Esophagus squamous epithelium (tissue), 5 donors: ENCODE results near the gene ULBP3. TPM values are rescaled to one million over a fixed set of nuclear protein-coding genes. Genes with fewer than 3 reads are reported as not detected.
"Not testable (repeated sequence)": the region's sequence is repeated elsewhere in the genome, so short reads cannot be mapped to it uniquely, and the experiment has no call there.

Experiments
- DNase-seq: peaks from one replicate; lab custom pipeline; 2025; lab: John Stamatoyannopoulos, UW
- H3K27ac ChIP-seq, 4 donors: fragments of 200-600 bp; sonication (generic); one replicate each; pipeline ENCODE4 v1.5.1; 2016 to 2019; ENCODE audit warnings: mild to moderate bottlenecking in 1 of 4
- H3K27me3 ChIP-seq, 4 donors: fragments of 200-600 bp; sonication (generic); 1 replicate in 3 of 4; 2 replicates in 1 of 4; pipeline versions ENCODE4 v1.5.1 to v1.6.0; 2017 to 2021; ENCODE audit warnings: antibody characterized with exemption in 1 of 4
- H3K36me3 ChIP-seq, 3 donors: fragments of 200-600 bp; sonication (generic); one replicate each; pipeline ENCODE4 v1.5.1; 2016 to 2019
- H3K4me1 ChIP-seq, 3 donors: fragments of 200-600 bp; sonication (generic); one replicate each; pipeline ENCODE4 v1.5.1; 2017 to 2019
- H3K4me3 ChIP-seq, 4 donors: fragments of 200-600 bp; sonication (generic); 1 replicate in 3 of 4; 2 replicates in 1 of 4; pipeline ENCODE4 v1.5.1; 2016 to 2019; ENCODE audit warnings: mild to moderate bottlenecking in 2 of 4, moderate library complexity in 1 of 4
- H3K9me3 ChIP-seq, 3 donors: fragments of 200-600 bp; sonication (generic); one replicate each; pipeline ENCODE4 v1.5.1; 2016 to 2019
- CTCF ChIP-seq, 6 experiments: fragments of 450-650 bp in 4 of 6; fragments of 200-600 bp in 2 of 6; sonication (generic) in 2 of 6; IDR thresholded peaks; one replicate each; pipeline ENCODE4 v1.5.1; 2016 to 2019; ENCODE audit warnings: antibody characterized with exemption in 6 of 6, mild to moderate bottlenecking in 4 of 6, moderate library complexity in 4 of 6
- POLR2A ChIP-seq, 4 donors: fragments of 450-650 bp; IDR thresholded peaks; one replicate each; pipeline ENCODE4 v1.6.1; 2017; ENCODE audit warnings: antibody characterized with exemption in 4 of 4, mild to moderate bottlenecking in 4 of 4, moderate library complexity in 3 of 4
- WGBS, 2 donors: methylation state at CpG; one replicate each; pipeline ENCODE4 v1.1.5; 2018; 5-methylcytosine and 5-hydroxymethylcytosine counted together
- intact Hi-C: fragments of 100-400 bp; cut with DNase I; formaldehyde crosslinking; loops from one replicate; pipeline ENCODE4 v1.15.0; 2022
- total RNA-seq, 4 donors: library from RNA; depleted of rRNA; stranded (reverse); fragments of >200 nt; gene quantifications; one replicate each; pipeline ENCODE4 v1.1.0, GENCODE V29; 2016
- donor health status: DM: yes; HTN: yes; CAD: no.

The ULBP3 gene
- total RNA-seq, 4 donors from 2014 or later: 2.1 to 5.0 (median 3.3) TPM

DNA sequence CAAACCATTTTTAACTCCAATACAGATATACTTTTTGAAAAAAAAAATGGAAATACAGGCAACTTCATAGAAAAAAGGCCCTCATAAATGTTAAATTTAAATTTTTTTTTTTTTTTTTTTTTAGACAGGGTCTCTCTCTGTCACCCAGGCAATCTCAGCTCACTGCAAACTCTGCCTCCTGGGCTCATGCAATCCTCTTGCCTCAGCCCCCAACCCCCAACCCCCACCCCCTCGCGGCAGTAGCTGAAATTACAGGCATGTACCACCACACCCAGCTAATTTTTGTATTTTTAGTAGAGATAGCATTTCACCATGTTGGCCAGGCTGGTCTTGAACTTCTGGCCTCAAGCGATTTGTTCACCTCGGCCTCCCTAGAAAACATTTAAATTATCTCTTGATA is 12.8 kb upstream of the ULBP3 start:
- Histone ChIP-seq H3K27me3 (peaks cover 0 to 41% (median 0%) of the 10 kb centered on the region in 4 donors), H3K9me3 (no peaks in the 10 kb centered on the region), H3K4me1 (peaks cover 0 to 17% (median 0%) of the 10 kb centered on the region in 3 donors), H3K4me3 (no peak overlapping the region), H3K36me3 (no peaks in the 10 kb centered on the region), H3K27ac (no peak overlapping the region)
- no peak for TF ChIP-seq CTCF (IDR thresholded peaks at IDR 0.05)
- no peak for TF ChIP-seq POLR2A (IDR thresholded peaks at IDR 0.05)
- 77 to 80% methylated on average over 4 of the region's 4 CpGs for WGBS, 2 donors
- intact Hi-C loops: loop anchor here (5.0 to 10.0 kb wide), 3 partner anchors 251 to 733 kb away; no protein-coding TSS in a partner anchor
- DNase-seq: no peak

DNA sequence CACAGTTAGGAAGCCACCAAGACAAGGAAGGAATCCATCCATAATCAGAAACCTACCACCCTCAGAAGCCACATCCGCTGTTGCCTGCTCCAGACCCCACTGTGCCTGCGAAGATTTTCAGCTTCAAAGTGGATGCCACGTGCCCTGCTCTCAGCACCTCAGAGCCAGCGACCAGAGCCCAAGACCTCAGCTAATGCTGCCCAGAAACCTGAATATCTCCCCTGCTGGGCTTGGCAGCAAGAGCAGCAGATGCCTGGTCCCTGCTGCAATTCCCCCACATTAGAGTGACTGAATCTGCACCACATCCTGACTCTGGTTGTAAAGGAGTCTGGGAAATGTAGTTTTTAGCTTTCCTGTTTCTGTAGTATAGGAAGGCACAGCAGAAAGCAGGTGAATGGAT is 10.7 kb upstream of the ULBP3 start:
- H3K4me3 ChIP-seq: no peak overlapping the region
- WGBS, 2 donors: 100% methylated on average over 1 of the region's 4 CpGs
- H3K4me1 ChIP-seq: peaks cover 0 to 17% (median 0%) of the 10 kb centered on the region in 3 donors
- no peaks in the 10 kb centered on the region for H3K9me3 ChIP-seq
- H3K27ac ChIP-seq: no peak overlapping the region
- intact Hi-C loops: loop anchor here (5.0 to 10.0 kb wide), 3 partner anchors 253 to 735 kb away; no protein-coding TSS in a partner anchor
- TF ChIP-seq CTCF (IDR thresholded peaks at IDR 0.05): no peak
- TF ChIP-seq POLR2A (IDR thresholded peaks at IDR 0.05): no peak
- H3K36me3 ChIP-seq: no peaks in the 10 kb centered on the region
- no peak for DNase-seq
- peaks cover 0 to 30% (median 0%) of the 10 kb centered on the region in 4 donors for H3K27me3 ChIP-seq

- TF ChIP-seq CTCF (IDR thresholded peaks at IDR 0.05): no peak
- TF ChIP-seq POLR2A (IDR thresholded peaks at IDR 0.05): no peak
- DNase-seq: no peak
- peaks cover 0 to 17% (median 0%) of the 10 kb centered on the region in 3 donors for H3K4me1 ChIP-seq
- 16 to 32% methylated on average over 2 of the region's 2 CpGs for WGBS, 2 donors
- H3K9me3 ChIP-seq: no peaks in the 10 kb centered on the region
- H3K27me3 ChIP-seq: peaks cover 0 to 22% (median 0%) of the 10 kb centered on the region in 4 donors
- no peak overlapping the region for H3K4me3 ChIP-seq
- H3K27ac ChIP-seq: no peak overlapping the region
- intact Hi-C loops: no loop called here
- no peaks in the 10 kb centered on the region for H3K36me3 ChIP-seq
Observed at GRCh38 chr6:150078788-150079187, 9.9 kb upstream of the ULBP3 start.

GRCh38 chr6:150076196-150076893 is 7.4 kb upstream of the ULBP3 start:
- no peak for DNase-seq
- no peaks in the 10 kb centered on the region for H3K9me3 ChIP-seq
- peaks cover 0 to 14% (median 0%) of the 10 kb centered on the region in 4 donors for H3K27me3 ChIP-seq
- no peak overlapping the region for H3K4me3 ChIP-seq
- no peaks in the 10 kb centered on the region for H3K36me3 ChIP-seq
- intact Hi-C loops: no loop called here
- H3K4me1 ChIP-seq: peaks cover 4 to 31% (median 6%) of the 10 kb centered on the region in 3 donors
- WGBS, 2 donors: 58 to 68% methylated on average over 8 of the region's 8 CpGs
- TF ChIP-seq POLR2A (IDR thresholded peaks at IDR 0.05): no peak
- TF ChIP-seq CTCF (IDR thresholded peaks at IDR 0.05): peak in 1 of 6 experiments; percentile 25
- no peak overlapping the region for H3K27ac ChIP-seq

DNA sequence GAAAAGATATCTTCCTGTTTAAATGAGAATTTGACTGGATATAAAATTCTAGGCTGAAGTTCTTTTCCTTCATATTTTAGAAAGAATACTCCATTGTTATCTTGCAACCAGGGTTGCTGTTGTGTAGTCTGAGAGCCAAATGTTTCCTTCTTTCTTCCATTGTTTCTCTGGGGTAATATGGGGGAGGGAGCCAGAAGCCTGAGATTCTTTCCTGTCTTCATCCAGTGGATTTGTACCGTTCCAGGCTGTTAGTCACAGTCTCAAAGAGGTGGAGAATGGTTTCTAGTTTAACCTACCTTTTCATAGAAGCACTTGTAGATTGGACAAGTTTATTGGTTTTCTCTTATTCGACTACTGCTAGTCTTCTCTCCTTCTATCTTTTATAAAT is 6.1 kb upstream of the ULBP3 start:
- Histone ChIP-seq H3K27me3 (peaks cover 0 to 11% (median 0%) of the 10 kb centered on the region in 4 donors), H3K4me1 (peaks cover 6 to 38% (median 14%) of the 10 kb centered on the region in 3 donors), H3K27ac (no peak overlapping the region), H3K36me3 (no peaks in the 10 kb centered on the region), H3K9me3 (no peaks in the 10 kb centered on the region), H3K4me3 (no peak overlapping the region)
- no peak for TF ChIP-seq POLR2A (IDR thresholded peaks at IDR 0.05)
- no peak for TF ChIP-seq CTCF (IDR thresholded peaks at IDR 0.05)
- WGBS, 2 donors: 67 to 72% methylated on average over 2 of the region's 2 CpGs
- no peak for DNase-seq
- intact Hi-C loops: no loop called here

DNA sequence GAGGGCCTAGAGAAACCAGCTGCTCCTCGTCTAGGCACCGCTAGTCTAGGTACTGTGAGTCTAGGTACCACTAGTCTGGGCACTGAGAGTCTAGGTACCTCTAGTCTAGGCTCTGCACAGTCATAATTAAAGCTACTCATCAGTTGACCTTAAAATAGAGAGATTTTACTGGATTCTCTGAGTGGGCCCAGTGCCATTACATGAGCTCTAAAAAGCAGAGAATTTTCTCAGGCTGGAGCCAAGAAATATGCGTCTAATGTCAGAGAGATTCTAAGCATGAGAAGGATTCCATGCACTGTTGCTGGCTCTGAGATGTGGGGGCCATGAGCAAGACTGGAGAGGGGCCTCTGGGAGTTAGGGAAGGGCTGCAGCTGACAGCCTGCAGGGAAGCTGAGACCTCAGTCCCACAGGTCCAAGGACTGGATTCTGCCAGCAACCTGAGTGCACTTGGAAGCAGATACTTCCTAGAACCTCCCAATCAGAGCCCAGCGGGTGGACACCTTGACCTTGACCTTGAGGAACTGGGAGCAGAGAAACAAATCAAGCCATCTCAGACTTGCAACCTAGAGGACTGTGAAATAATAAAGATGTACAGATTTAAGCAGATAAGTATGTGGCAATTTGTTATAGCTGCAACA is 5.6 kb upstream of the ULBP3 start:
- H3K9me3 ChIP-seq, DNase-seq, H3K4me3 ChIP-seq, H3K36me3 ChIP-seq, H3K27me3 ChIP-seq, intact Hi-C loops, H3K27ac ChIP-seq: not testable (repeated sequence)
- WGBS, 2 donors: 88 to 99% methylated on average over 2 to 4 of the region's 4 CpGs
- H3K4me1 ChIP-seq: peaks cover 6 to 37% (median 14%) of the 10 kb centered on the region in 3 donors
